Astrocyte of the spinal cord (primary cell): Measurements from ENCODE around the gene ALB.

Experiments used
- DNase-seq: peaks from one replicate; pipeline ENCODE4 v3.0.0; 2011; ENCODE audit warnings: low read depth, low spot score
- H3K4me3 ChIP-seq: 2 replicates; pipeline ENCODE4 v1.5.1; 2011; ENCODE audit warnings: low read depth, mild to moderate bottlenecking, low read length, moderate library complexity
- in situ Hi-C: cut with HindIII; loops from 2 replicates; pipeline ENCODE4 v1.10.0; 2017; ENCODE audit warnings: low sequenced_read_pairs
- TF ChIP-seq, protein P1 (sequence below): IDR thresholded peaks from 2 replicates; pipeline ENCODE4 v1.5.1; 2012; ENCODE audit warnings: low read depth, mild to moderate bottlenecking, low read length, inconsistent platforms

The ALB gene

DNA sequence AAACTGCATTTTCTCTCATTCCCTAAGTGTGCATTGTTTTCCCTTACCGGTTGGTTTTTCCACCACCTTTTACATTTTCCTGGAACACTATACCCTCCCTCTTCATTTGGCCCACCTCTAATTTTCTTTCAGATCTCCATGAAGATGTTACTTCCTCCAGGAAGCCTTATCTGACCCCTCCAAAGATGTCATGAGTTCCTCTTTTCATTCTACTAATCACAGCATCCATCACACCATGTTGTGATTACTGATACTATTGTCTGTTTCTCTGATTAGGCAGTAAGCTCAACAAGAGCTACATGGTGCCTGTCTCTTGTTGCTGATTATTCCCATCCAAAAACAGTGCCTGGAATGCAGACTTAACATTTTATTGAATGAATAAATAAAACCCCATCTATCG is 29.1 kb downstream of the ALB start:
- no peak for DNase-seq
- TF ChIP-seq, protein P1, sequence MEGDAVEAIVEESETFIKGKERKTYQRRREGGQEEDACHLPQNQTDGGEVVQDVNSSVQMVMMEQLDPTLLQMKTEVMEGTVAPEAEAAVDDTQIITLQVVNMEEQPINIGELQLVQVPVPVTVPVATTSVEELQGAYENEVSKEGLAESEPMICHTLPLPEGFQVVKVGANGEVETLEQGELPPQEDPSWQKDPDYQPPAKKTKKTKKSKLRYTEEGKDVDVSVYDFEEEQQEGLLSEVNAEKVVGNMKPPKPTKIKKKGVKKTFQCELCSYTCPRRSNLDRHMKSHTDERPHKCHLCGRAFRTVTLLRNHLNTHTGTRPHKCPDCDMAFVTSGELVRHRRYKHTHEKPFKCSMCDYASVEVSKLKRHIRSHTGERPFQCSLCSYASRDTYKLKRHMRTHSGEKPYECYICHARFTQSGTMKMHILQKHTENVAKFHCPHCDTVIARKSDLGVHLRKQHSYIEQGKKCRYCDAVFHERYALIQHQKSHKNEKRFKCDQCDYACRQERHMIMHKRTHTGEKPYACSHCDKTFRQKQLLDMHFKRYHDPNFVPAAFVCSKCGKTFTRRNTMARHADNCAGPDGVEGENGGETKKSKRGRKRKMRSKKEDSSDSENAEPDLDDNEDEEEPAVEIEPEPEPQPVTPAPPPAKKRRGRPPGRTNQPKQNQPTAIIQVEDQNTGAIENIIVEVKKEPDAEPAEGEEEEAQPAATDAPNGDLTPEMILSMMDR, result no peak
- no peak overlapping the region for H3K4me3 ChIP-seq
- in situ Hi-C loops, result no loop called here

DNA sequence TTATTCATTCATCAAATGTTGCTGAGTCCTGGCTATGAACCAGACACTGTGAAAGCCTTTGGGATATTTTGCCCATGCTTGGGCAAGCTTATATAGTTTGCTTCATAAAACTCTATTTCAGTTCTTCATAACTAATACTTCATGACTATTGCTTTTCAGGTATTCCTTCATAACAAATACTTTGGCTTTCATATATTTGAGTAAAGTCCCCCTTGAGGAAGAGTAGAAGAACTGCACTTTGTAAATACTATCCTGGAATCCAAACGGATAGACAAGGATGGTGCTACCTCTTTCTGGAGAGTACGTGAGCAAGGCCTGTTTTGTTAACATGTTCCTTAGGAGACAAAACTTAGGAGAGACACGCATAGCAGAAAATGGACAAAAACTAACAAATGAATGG is 30.2 kb downstream of the ALB start:
- no peak for DNase-seq
- TF ChIP-seq, protein P1, result peak; percentile 58
- H3K4me3 ChIP-seq, result no peak overlapping the region
- in situ Hi-C loops, result no loop called here

DNA sequence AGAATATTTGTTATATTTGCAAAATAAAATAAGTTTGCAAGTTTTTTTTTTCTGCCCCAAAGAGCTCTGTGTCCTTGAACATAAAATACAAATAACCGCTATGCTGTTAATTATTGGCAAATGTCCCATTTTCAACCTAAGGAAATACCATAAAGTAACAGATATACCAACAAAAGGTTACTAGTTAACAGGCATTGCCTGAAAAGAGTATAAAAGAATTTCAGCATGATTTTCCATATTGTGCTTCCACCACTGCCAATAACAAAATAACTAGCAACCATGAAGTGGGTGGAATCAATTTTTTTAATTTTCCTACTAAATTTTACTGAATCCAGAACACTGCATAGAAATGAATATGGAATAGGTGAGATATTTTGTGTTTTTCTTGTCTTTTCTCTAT is 31.9 kb downstream of the ALB start, which contains the start of gene AFP:
AFP (plus strand) TSS at position 238 of the 400 bp plus-strand sequence; CDS start at position 280, 42 bp downstream.
- TF ChIP-seq, protein P1, result no peak
- in situ Hi-C loops, result no loop called here
- DNase-seq, result no peak

DNA sequence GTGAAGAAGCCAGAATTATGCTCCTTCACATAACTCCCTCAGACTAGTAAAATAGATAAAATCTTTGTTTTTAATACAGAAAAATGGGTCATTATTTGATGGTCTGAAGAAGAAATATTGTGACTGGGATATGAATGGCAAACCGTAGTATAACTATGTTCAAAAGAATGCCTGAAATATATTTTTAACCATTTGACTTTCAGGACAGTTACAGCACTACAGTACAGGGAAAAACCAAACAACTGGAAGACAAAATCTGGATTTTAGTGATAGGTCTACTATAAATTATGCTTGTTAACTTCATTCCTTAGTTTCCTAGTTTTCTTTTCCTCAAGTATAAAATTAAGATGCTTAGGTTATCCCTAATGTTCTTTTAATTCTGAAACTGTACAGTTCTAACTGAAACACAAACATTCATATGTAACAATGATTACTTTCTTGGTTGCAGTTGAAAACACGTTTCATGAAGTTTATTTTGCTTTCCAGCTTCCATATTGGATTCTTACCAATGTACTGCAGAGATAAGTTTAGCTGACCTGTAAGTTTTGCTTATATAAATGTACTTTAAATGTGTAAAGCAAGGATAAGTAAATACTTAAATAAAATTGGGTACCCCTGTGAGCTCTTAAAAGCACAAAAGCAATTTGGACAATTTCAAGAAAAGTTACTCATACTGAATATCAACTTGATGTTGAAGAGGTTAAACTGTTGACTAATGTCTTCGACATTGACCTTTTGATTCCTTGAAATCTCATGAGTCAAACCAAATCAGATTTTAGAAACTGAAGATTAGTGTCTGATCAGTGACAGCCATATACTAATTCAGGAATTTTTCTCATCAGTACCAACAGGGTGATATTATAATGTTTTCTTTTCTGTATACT is 32.8 kb downstream of the ALB start:
- DNase-seq, result no peak
- H3K4me3 ChIP-seq, result no peak overlapping the region
- TF ChIP-seq, protein P1, result no peak
- in situ Hi-C loops, result no loop called here

More for the DNA sequence above, 31.9 kb downstream of the ALB start, which contains the start of gene AFP:
- no peak within 1 kb of the TSS for H3K4me3 ChIP-seq

DNA sequence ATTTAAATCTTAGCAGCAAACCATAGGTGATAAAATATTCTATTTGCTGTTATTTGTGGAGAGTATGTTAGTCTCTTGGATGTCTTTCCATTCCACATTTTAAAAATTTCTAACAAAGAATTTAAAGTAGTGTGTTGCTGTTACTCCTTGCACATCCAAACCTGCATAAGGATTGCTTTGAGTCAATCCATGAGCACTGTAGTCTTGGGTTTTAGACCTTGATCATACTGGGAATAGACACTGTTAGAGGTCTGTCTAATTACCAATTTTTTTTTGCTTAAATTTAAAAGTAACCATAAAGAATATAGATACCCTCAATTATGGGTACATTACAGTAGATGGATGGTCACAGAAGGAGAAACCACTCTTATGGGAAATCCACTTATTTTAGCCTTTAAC is 33.5 kb downstream of the ALB start:
- in situ Hi-C loops, result no loop called here
- DNase-seq, result no peak
- TF ChIP-seq, protein P1, result no peak
- no peak overlapping the region for H3K4me3 ChIP-seq

DNA sequence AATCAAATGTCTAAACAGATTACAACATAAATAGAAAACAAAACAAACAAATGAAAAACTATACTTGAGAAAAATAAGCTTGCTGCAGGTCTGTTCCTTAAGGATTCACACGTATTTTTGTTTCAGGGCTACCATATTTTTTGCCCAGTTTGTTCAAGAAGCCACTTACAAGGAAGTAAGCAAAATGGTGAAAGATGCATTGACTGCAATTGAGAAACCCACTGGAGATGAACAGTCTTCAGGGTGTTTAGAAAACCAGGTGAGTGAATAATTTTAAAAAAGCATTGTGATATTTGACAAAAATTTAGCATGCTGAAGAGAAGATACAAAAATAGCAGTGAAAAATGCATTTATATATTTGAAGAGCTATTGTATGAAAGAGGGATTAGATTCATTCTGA is 34.0 kb downstream of the ALB start:
- in situ Hi-C loops, result no loop called here
- H3K4me3 ChIP-seq, result no peak overlapping the region
- DNase-seq, result no peak
- TF ChIP-seq, protein P1, result no peak
